Lower leg skin (tissue), 3 donors: ENCODE results near the gene HINFP.

Experiments
- CTCF ChIP-seq, 3 donors: fragments of 450-650 bp; IDR thresholded peaks; one replicate each; pipeline ENCODE4 v1.5.1; 2016; ENCODE audit warnings: antibody characterized with exemption in 3 of 3, mild to moderate bottlenecking in 3 of 3, moderate library complexity in 2 of 3
- POLR2A ChIP-seq, 2 donors: fragments of 450-650 bp; IDR thresholded peaks; one replicate each; pipeline ENCODE4 v1.6.1; 2016 to 2017; ENCODE audit warnings: antibody characterized with exemption in 2 of 2, mild to moderate bottlenecking in 1 of 2, moderate library complexity in 1 of 2

GRCh38 chr11:119121008-119121810, at the start of gene HINFP:
- TF ChIP-seq CTCF (IDR thresholded peaks at IDR 0.05) (no peak), POLR2A (IDR thresholded peaks at IDR 0.05) (no peak)
